Head of caudate nucleus (tissue), 42 donors: ENCODE results near the gene SUMO3.
A peak's percentile ranks its signal among the peaks of the same experiment; 100 is the strongest.

Experiments
- DNase-seq, 42 donors: peaks; one replicate each; pipeline versions ENCODE4 v3.0.0 to v3.0.0-alpha.2; 2020 to 2021; ENCODE audit warnings: mixed read lengths in 7 of 42
- intact Hi-C: fragments of 100-400 bp; cut with DNase I; formaldehyde crosslinking; loops from one replicate; pipeline ENCODE4 v1.15.0; 2022

The SUMO3 gene

DNA sequence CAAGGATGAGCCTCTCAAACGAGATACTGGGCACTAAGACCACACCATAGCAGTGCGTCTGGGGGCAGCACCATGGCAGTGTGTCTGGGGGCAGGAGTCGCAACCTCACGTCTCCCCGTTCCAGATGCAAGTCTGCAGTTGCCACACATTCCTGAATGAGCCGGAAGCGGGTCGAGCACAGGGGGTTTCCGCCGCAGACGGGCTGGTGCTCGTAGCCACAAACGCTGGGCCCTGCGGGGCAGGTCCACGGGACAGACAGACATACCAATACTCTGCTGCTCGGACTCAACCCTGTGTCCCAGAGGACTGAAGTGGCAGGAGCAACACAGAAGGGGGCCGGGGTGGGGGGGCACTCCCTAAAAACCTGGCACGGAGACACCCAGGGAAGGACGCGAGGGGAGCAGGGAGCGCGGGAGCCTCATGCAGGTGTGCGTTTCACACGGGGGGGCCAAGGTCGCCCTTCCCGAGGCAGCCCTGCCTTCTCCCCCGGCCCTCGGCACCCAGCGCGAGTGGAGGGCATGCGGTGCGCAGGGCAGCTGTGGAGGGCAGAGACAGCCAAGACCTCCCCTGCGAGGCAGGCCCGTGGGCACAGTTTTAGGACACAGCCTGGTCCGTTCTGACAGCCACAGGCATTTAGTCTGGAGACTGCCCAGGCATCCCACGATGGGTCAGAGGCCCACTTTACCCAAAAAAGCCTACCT is 31.1 kb upstream of the SUMO3 start:
- peak in 4 of 42 donors; percentile 3 to 25 (median 21) for DNase-seq
- intact Hi-C loops, result no loop called here

DNA sequence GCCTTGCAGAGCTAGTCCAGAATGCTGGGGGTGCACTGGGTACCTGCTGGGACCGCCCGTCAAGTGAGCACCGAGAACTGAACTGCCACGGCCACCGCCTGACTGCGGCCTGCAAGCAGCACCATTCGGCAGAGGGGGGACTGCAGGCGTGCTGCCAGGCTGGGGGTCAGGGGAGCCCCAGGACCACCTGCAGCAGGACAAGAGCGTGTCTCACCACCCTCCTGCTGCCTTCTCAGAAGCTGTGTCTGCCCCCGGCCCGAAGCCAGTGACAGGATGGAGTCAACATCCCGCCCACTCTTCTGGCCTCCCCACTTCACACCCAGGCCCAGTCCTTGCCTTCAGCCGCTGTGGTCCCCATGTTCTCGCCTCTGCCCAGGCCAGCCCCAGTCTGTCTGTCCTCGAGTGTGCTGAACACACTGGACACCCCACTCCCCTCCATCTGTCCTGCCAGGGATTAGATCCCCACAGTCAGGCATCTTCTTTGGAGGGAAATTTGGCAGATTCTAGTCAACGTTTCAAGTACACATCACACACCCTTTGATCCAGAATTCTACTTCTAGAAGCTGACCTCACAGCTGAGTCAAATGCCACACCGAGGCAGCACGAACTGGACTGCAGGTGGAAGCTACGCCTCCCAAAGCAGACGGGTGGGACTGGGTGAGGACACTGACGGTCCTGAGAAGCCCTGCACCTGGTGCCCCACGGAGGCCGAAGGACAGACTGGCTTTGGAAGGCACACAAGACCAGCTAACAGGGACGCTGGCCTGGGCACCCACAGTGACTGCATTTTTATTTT is 29.6 kb upstream of the SUMO3 start:
- intact Hi-C loops, result no loop called here
- DNase-seq, result peak in 3 of 42 donors; percentile 4 to 19 (median 19)

DNA sequence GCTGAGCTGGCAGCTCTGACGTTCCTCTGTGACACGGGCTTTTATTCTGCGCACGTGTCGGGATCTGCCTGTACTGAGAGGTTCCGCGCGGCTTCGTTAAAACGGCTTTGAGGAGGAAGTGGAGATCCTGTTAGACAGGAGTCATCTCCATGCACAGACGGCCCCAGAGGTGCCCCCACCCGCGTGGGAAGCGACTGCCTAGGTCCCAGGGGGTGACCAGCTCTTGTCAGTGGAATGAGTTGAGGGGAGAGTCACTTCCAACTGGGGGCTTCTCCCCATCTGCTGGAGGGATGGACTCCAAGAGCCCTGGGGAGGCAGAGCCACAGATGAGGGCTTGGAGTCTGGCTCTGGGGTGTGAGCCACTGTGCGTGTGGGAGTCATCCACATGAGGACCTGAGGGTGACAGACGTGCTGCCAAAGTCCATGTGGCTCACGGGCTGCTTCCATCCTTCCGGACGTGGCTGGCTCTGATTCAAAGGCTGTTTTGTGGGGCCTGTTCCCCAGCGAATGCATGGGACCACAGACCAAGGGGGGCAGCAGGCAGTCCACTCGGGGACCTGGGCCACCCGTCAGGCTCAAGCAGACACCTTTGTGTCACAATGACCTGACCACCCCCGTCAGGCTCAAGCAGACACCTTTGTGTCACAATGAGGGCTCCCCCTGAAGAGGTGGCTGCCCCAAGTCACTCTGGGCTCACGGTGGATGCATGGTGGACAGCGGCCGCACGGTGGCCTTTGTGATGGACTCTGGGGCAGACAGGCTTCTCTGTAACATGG is 28.8 kb upstream of the SUMO3 start:
- intact Hi-C loops, result no loop called here
- DNase-seq, result peak; percentile 16 to 80 (median 54)

DNA sequence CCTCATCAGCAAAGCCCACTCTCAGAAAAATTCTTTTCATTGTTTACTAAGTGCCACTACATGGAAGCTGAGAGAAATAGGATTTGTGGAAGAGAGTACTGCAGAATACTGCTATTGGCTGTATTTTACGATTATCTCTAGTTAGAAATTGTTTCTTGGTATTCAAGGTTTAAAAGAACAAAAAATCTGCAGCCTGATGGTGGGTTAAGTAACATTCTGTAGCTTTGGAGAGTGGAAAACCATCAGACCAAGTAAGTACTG is 28.3 kb upstream of the SUMO3 start:
- intact Hi-C loops, result no loop called here
- no peak for DNase-seq

DNA sequence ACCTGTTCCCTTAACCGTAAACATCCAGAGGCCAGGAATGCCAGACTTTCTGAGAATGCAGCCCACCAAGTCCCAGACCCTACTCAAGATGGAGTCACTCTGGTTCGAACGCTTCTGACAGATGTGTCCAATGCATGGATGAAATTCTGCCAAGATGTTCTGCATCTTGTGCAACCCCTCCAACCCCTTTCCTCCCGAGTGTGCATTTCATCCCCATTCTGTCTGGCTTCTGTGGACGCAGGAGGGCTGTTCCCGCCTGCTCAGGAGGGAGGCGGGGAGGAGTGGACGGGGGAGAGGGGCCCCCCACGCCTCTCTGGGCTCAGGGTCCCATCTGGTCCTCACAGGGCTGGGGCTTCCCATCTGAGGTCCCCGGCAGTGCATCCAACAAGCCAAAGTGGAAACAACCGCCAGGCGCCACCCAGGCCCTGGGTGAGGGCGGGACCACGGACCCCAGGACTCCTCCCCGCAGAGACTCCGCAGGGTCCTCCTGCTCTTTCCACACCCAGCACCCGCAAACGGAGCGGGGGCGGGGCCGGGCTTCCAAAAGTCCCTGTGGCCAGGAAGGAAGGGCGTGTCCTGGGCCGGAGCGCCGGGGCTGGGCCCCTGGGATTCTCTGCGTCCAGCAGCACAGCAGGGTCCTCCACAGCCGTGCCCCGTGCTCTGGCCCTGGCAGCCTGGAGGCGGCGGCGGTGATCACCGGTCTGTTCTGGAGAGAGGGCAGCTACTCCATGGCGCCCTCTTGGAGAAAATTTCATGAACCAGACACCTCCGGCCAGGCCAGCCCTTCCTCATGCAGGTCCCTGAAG is 27.8 kb upstream of the SUMO3 start:
- peak in 37 of 42 donors; percentile 24 to 72 (median 45) for DNase-seq
- intact Hi-C loops, result no loop called here

DNA sequence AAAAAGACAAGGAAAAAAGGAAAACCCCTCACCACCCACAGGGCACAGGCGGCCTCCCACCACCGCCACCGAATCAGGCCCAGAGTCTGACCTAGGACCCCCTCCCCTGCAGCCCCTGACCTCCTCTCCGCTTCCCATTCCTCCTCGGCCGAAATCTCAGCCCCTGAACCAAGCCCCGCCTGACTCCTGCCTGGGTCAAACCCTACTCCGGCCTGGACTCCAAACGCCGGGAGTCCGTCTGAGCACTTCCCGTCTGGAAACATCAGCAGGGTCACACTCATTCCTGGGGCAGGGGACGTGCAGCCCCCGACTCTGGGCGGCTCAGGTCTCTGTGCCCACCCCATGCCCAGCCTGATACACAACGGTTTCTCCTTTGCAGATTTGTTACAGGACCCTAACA is 26.4 kb upstream of the SUMO3 start:
- no peak for DNase-seq
- intact Hi-C loops, result no loop called here

DNA sequence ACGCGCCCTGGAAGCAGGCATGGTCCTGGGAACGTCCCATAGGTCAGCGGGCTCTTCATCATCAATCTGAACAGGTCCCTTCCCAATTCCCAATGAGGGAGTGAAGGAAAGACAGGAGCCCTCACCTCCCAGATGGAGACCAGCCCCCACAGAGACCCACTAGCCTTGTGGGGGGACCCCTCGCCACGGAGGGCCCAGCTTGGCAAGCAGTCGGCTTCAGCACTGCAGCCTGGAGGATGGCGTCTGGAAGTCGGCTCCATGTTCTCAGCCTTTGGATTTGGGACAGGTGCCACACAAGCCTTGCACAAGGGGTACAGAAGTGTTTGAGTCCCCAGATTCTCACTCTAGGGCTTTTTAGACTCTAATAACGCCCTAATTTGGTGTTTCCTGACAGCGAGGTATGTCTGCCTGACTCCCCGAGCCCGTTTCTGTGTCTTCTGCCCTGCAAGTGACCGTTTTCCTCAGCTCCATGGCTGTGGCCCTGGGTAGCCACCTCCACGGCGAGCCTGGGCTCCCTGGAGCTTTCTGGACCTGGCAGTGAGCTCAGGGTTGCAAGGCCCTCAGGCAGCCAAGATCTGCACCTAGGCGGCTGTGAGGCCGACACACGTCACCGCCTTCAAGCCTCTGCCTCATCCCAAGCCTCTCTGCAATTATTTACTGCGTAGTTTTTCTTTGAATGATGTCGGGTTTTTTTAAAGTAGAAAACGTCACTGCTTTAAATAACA is 25.0 kb upstream of the SUMO3 start:
- intact Hi-C loops, result no loop called here
- peak in 1 of 42 donors; percentile 19 for DNase-seq

DNA sequence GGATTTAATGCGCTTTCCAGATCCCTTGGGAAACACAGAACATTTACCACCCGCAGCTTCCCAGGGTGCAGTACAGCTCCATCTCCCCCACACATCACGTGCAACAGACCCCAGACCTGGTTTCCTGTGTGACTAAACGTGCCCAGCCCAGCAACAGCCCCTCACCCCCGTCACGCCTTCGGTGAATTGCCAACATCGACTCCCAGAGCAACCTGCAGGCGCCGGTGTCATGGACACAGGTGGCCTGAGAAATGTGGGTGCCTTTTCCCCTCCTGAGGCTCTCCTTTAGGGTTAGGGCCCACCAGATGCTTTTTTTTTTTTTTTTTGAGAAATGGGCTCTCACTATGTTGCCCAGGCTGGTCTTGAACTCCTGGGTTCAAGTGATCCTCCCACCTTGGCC is 24.2 kb upstream of the SUMO3 start:
- peak in 1 of 42 donors; percentile 29 for DNase-seq
- intact Hi-C loops, result no loop called here

DNA sequence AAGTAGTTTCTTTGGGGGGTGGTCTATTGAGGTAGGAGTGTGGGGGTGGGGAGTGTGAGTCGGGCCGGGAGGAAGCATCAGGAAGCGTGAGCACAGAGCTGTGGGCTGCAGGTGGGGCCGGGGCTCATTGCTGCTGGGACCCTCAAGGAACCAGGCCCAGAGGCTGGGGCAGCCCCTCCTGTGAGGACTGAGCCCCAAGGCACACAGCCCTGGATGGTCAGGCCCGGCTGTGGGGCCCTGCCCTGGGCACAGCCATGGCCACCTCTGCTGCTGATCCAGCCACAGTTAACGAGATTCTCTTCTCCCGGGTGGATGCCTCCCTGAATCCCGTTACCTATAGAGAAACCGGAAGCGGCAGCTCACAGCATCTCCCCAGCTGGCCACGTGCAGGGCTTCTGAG is 22.9 kb upstream of the SUMO3 start:
- intact Hi-C loops, result no loop called here
- DNase-seq, result peak in 1 of 42 donors; percentile 28

DNA sequence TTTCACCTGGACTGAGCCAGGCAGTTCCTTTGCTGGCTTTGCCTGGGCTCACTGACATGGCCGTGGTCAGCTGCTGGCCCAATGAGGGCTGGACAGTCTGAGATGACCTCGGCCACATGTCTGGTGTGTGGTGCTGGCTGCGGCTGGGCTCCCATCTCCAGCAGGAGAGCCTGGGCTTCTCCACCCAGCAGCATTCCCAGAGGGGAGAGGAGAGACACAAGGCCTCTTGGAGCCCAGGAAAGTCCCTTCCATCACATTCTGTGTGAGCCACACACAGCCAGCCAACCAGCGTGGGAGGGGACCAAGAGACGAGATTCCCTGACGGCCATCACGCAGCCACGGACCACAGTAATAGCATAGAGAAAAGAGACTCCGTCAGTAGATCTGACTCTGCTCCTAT is 21.1 kb upstream of the SUMO3 start:
- no peak for DNase-seq
- intact Hi-C loops, result no loop called here

DNA sequence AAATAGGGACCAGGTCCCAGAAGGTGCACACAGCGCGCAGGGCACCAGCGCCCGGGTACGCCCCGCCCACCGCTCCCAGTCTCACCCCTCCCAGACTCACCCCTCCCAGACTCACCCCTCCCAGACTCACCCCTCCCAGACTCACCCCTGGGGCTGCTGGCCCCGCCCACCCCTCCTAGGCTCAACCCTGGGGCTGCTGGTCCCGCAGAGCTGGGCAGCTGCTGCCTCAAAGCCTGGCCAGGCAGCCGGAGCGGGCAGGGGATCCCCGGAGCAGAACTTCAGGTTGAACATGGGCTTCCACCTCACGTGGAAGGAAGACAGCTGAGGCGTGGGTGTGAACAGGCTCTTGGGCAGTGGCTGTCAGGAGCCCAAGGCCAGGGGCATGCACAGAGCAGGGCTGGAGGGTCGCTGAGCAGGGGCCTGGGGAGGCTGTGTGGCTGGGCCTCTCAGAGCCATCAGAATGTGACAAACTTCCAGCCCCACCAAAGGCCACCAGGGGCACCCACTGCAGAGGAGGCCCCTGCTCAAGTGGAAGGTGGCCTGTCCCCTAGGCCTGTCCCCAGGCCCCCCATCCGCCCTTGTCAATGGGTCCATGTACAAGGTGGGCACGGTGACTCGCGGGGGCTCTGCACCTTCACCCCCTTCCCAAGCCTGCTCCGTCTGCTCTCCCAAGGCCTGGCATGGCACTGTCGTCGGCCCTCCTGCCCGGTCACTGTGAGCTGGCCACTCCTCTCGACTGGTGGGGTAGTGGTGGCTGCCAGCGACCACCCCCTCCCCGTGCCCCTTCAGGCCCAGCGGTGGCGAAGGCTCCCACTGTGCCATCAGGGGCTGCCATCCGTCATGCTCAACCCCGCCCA is 20.4 kb upstream of the SUMO3 start:
- DNase-seq, result no peak
- intact Hi-C loops, result no loop called here

DNA sequence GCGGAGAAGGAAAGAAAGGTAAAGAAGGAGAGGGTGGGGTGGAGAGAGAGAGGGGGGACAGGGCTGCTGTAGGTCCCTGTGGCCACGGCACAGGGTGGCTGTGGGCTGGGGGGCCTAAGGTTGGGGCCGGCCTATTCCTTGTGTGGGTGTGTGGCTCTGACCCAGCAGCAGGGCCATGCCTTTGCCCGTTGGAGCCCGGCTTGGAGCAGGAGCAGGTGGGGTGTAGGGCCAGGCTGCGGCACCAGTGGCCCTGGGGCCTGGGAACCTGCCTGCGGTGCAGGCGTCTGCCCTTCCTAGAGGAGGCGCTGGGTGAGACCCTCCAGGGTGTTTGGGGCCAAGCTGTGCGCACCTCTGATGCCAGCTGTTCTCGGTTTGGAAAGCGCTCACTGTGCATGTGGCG is 19.7 kb upstream of the SUMO3 start:
- intact Hi-C loops, result no loop called here
- no peak for DNase-seq

DNA sequence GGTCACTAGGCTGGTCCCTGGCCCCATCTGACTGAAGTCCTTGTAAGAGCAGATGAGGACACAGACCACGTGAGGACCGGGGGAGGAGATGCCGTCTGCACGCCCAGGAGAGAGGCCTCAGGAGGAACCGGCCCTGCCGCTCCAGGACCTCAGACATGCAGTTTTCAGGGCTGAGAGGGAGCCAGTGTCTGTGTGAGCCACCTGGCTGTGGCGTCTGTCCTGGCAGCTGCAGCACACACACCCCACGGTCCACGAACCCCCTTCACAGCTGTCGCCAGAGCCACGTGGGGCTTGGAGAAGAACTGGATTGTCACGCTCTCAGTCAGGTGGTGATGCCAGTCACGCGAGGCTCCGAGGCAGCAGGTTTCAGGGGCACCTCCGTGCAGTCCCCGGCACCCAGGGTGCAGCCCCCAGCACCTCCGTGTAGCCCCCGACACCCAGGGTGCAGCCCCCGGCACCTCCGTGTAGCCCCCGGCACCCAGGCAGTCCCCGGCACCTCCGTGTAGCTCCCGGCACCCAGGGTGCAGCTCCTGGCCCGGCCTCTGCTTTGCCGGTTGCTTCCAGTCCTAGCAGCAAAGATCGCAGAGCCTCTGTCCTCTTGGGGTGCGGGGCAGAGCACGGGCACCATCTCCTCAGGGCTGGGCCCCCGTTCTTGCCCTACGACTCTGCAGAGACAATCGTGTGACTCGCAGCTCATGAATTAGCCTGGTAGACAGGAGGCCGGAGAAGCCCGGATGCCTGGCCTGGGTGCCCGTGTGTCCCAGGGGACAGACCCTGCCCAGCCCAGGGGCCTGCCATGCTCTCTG is 19.0 kb upstream of the SUMO3 start:
- intact Hi-C loops, result no loop called here
- DNase-seq, result peak in 2 of 42 donors; percentile 32 to 44

DNA sequence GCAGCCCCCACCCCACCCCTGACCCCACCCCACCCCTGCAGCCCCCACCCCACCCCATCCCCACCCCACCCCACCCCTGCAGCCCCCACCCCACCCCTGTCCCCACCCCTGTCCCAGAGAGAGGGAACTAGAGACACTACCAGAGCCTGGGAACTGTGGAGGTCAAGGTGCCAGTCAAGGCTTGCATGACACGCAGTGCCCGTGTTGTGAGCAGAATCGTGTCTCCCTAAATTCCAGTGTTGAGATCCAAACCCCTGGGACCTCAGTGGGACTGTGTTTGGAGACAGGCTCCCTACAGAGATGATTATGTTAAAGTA is 18.4 kb upstream of the SUMO3 start:
- peak in 1 of 42 donors; percentile 4 for DNase-seq
- intact Hi-C loops, result no loop called here

DNA sequence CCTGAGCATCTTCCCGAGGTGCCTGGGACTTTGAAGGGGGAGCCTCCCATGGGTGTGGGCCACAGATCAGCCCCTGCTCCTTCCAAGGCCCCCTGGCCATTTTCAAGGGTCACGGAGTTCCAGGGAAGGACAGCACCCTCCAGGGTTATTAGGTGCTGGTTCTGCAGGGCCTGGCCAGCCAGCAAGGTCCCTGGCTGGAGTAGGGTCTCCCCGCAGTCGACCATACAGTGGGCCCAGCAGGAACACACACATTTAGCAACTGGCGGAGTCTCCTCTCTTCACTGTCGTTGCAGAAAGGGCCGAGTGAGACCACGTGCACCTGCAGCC is 17.7 kb upstream of the SUMO3 start:
- intact Hi-C loops, result no loop called here

DNA sequence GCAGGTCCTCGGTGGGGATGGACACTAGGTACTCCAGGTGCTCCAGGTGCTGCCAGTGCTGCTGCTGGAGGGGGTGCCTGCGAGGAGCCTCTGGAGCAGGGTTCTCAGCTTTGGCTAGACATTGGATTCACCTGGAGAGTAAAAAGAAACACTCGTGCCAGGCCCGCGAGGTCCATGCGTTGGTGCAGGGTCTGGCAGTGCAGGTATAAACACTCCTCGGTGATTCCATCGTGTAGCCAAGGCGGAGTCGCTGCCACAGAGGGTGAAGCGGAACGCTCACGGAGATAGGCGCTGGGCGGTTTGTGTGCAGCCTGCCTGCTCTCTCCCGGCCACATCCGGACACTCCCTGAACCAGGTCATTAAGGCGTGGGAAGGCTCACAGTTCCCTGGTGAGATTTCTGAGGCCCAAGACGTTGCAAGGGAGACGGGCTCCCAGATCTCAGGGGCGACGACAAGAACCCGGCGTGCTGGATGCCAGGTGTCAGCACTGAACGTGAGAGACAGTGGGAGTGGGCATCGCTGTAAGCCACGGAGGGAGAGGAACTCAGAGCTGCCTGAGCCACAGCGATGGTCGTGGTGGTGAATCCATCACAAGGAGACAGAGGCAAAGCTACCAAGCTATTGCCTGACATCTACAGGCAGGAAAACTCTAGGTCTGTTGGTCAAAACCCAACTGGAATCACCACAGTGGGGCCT is 17.2 kb upstream of the SUMO3 start:
- intact Hi-C loops, result no loop called here
- peak in 1 of 42 donors; percentile 2 for DNase-seq

More for the DNA sequence above, 17.7 kb upstream of the SUMO3 start:
- DNase-seq, result no peak
